Choroid plexus epithelial cell (primary cell): ENCODE data around the gene CRB3.

Source experiments
- DNase-seq: peaks from one replicate; pipeline ENCODE4 v3.0.0-alpha.2; 2010; ENCODE audit warnings: low read depth
- H3K4me3 ChIP-seq: 2 replicates; pipeline ENCODE4 v1.5.1; 2011; ENCODE audit warnings: low read depth, mild to moderate bottlenecking, control low read depth, low read length, moderate library complexity
- TF ChIP-seq, protein P1 (sequence below): conservative IDR thresholded peaks from 2 replicates; pipeline ENCODE4 v1.5.1; 2011; ENCODE audit warnings: low read depth, mild to moderate bottlenecking, control low read depth, inconsistent platforms, low read length, moderate library complexity

Gene CRB3

GRCh38 chr19:6483235-6483634, 19.2 kb downstream of the CRB3 start:
- no peak for DNase-seq
- TF ChIP-seq, protein P1, sequence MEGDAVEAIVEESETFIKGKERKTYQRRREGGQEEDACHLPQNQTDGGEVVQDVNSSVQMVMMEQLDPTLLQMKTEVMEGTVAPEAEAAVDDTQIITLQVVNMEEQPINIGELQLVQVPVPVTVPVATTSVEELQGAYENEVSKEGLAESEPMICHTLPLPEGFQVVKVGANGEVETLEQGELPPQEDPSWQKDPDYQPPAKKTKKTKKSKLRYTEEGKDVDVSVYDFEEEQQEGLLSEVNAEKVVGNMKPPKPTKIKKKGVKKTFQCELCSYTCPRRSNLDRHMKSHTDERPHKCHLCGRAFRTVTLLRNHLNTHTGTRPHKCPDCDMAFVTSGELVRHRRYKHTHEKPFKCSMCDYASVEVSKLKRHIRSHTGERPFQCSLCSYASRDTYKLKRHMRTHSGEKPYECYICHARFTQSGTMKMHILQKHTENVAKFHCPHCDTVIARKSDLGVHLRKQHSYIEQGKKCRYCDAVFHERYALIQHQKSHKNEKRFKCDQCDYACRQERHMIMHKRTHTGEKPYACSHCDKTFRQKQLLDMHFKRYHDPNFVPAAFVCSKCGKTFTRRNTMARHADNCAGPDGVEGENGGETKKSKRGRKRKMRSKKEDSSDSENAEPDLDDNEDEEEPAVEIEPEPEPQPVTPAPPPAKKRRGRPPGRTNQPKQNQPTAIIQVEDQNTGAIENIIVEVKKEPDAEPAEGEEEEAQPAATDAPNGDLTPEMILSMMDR: no peak
- no peak overlapping the region for H3K4me3 ChIP-seq

DNA sequence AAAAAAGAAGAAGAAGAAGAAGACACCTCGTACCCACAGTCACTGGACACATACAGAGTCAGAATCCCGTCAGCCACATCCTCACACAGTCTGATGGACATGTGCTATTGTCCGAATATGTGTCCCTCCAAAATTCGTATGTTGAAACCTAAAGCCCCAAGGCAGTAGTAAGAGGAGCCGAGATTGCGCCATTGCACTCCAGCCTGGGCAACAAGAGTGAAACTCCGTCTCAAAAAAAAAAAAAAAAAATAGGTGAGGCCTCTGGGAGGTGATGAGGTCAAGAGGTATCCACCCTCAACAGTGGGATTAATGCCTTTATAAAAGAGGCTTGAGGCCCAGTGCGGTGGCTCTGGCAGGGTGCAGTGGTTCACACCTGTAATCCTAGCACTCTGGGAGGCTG, 20.2 kb downstream of the CRB3 start:
- H3K4me3 ChIP-seq: no peak overlapping the region
- TF ChIP-seq, protein P1: no peak
- DNase-seq: no peak

- TF ChIP-seq, protein P1: no peak
- no peak for DNase-seq
- no peak overlapping the region for H3K4me3 ChIP-seq
These were observed 20.8 kb downstream of the CRB3 start for GRCh38 chr19:6484831-6485230.

DNA sequence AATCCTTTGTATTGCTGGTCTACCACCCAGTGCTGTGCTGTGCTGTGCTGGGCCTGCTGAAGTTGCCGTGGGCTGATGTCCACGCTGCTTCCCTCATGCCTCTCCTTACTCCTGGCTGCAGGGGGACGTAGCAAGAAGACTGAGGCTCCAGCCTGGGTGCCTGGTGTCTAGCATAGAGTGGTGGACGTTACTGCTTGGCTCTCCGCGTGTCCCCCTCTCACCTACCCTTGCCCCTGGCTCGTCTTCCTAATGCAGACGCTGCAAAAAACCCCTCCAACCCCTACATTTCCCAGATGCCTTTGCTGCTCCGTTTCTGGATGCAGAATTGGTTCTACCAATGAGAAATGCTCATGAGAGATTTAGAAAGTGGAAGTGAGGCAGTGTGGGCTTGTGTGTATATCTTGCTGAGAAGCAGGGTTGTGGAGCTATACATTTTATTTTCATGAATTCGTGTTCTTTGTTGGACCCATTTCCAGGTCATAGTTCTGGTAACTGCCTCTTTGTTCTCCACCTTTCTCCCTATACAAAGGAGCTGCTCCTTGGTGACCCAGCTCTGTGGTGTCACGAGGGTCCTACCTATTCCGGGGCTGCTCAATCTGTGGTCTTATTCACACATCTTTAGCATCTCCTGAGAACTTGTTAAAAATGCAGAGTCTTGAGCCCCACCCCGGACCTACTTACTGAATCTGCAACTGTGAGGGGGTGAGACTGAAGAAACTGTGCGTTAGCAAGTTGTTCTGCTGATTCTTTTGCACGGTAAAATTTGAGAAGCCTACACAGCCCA, 25.4 kb downstream of the CRB3 start:
- TF ChIP-seq, protein P1: no peak
- DNase-seq: no peak
- no peak overlapping the region for H3K4me3 ChIP-seq

DNA sequence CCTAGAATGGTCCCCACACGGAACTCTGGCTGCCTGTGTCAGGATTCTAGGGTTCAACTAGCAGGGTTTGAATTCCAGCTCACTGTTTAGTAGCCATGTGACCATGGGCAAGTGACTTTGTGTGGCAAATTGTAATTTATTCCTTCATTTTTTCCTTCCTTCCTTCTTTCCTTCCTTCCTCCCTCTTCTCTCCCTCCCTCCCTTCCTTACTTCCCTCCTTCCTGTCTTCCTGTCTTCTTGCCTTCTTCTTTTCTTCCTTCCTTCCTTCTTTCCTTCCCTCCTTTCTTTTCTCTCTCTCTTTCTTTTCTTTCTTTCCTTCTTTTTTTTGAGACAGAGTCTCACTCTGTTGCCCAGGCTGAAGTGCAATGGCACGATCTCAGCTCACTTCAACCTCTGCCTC, 26.1 kb downstream of the CRB3 start:
- no peak overlapping the region for H3K4me3 ChIP-seq
- TF ChIP-seq, protein P1: no peak
- no peak for DNase-seq

- DNase-seq: no peak
- TF ChIP-seq, protein P1: no peak
These were observed 27.9 kb downstream of the CRB3 start for GRCh38 chr19:6491802-6492592.

More at GRCh38 chr19:6491802-6492592, 27.9 kb downstream of the CRB3 start:
- no peak overlapping the region for H3K4me3 ChIP-seq
